ENCODE results near the gene MRPL50. TPM values are rescaled to one million over a fixed set of nuclear protein-coding genes. Genes with fewer than 3 reads are reported as not detected.

The MRPL50 gene
- total and polyA plus RNA-seq, 8 donors = 3.7 to 8.4 (median 6.4) TPM

DNA sequence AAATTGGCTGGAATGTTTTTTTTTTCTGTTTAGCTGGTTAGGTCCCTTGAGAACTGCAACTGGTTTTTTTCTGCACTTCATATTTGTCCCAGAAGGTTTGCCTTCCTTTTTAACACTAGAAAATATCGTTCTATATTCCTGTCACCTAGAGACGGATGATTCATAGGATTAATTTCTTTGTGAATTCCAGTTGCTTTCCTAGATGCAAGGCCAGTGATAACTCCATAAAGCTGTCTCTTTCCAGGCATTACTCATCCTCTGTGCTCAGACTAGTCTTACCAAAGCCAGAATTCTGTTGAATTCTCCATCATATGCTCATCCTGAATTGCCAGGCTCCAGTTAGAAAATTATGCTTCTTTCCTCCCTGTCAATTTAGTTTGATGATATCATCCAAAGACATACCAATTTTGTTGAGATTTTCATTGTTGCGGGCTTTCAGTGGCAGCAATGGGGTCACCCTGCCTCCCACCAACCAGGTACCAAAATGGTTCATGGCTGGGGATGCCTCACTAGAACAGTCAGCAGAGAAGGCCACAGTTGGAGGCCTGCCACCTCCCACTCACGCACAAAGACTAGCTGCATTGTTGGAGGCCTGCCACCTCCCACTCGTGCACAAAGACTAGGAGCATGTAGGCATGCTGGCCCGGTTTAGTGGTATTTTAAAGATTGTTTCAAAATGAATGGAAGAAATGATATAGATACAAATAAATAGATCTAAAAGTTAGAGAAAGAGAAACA is 22.1 kb downstream of the MRPL50 start:
- Histone ChIP-seq H3K27me3 (no peaks in the 10 kb centered on the region), H3K9me3 (no peaks in the 10 kb centered on the region), H3K4me3 (no peak overlapping the region), H3K36me3 (no peaks in the 10 kb centered on the region), H3K27ac (no peak overlapping the region), H3K4me1 (no peaks in the 10 kb centered on the region)
- ATAC-seq (no peak), FAIRE-seq (no peak), DNase-seq (peak in 1 of 6 donors; percentile 12)
- intact Hi-C loops (cut with DNase I) = no loop called here
- TF ChIP-seq, protein P1, sequence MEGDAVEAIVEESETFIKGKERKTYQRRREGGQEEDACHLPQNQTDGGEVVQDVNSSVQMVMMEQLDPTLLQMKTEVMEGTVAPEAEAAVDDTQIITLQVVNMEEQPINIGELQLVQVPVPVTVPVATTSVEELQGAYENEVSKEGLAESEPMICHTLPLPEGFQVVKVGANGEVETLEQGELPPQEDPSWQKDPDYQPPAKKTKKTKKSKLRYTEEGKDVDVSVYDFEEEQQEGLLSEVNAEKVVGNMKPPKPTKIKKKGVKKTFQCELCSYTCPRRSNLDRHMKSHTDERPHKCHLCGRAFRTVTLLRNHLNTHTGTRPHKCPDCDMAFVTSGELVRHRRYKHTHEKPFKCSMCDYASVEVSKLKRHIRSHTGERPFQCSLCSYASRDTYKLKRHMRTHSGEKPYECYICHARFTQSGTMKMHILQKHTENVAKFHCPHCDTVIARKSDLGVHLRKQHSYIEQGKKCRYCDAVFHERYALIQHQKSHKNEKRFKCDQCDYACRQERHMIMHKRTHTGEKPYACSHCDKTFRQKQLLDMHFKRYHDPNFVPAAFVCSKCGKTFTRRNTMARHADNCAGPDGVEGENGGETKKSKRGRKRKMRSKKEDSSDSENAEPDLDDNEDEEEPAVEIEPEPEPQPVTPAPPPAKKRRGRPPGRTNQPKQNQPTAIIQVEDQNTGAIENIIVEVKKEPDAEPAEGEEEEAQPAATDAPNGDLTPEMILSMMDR (IDR thresholded peaks at IDR 0.05) = no peak
- WGBS, 2 donors = 76 to 78% methylated on average over 6 of the region's 6 CpGs

DNA sequence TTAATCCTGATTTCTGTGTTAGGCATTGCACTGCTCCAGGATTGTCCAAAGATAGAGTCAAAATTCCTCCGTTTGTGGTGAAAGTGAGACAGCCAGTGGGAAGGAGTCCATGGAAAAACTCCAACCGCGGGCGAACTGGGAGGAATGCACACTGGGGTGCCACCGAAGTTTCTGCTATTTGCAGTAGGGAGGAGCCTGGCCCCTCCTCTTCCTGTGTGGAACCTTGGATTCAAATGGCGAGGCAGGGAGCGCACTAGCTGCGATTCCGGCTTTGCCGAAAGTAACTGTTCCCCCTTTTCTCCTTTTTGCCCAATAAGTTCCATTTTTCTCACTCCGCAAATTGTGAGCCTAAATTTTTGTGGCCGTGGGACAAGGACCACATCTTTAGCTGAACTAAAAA is 22.9 kb downstream of the MRPL50 start:
- DNase-seq (no peak), FAIRE-seq (no peak), ATAC-seq (no peak)
- Histone ChIP-seq H3K27ac (no peak overlapping the region), H3K4me3 (no peak overlapping the region), H3K4me1 (no peaks in the 10 kb centered on the region), H3K27me3 (no peaks in the 10 kb centered on the region), H3K36me3 (no peaks in the 10 kb centered on the region), H3K9me3 (no peaks in the 10 kb centered on the region)
- TF ChIP-seq, protein P1 (IDR thresholded peaks at IDR 0.05) = no peak
- 90 to 91% methylated on average over 12 of the region's 12 CpGs for WGBS, 2 donors
- intact Hi-C loops (cut with DNase I) = no loop called here

DNA sequence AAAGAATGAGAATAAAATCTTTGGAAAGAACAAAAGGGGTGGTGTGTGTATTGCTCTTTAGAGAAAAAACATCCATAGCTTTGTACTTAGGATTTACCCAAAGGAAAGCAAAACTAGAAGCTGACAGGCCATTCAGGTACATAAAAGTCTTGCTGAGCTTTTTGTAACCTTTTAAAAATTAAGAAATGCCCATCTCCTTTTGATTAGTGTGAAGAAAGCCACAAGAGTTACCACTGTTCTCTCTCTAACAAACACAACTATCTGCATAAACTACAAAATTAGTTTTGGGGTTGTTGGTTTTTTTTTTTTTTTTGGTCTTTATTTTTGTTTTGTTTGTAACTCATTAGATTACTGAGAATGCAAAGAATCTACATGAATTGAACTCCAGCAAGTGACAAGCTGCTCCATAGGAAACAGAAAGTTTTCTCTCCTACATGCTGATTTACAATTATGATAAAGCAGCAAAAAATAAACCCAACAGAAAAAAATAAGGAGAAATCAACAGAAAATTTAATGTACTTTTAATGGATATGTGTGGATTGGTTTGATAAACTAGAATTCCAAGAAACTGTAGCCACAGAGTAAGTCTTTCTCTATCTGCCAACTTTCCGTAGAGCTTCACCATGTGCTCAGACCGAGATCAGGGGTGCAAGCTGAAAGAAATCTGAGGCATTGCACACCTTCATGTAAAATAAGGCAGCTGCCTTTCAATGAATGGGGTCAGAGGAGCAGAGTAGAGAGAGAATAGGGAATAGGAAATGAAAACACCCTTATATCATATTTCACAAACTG is 25.9 kb downstream of the MRPL50 start:
- Histone ChIP-seq H3K36me3 (no peaks in the 10 kb centered on the region), H3K27ac (no peak overlapping the region), H3K4me1 (no peaks in the 10 kb centered on the region), H3K27me3 (no peaks in the 10 kb centered on the region), H3K9me3 (no peaks in the 10 kb centered on the region), H3K4me3 (no peak overlapping the region)
- no peak for FAIRE-seq
- DNase-seq = no peak
- 70 to 78% methylated on average over 2 of the region's 2 CpGs for WGBS, 2 donors
- TF ChIP-seq, protein P1 (IDR thresholded peaks at IDR 0.05) = no peak
- ATAC-seq = no peak
- intact Hi-C loops (cut with DNase I) = no loop called here

DNA sequence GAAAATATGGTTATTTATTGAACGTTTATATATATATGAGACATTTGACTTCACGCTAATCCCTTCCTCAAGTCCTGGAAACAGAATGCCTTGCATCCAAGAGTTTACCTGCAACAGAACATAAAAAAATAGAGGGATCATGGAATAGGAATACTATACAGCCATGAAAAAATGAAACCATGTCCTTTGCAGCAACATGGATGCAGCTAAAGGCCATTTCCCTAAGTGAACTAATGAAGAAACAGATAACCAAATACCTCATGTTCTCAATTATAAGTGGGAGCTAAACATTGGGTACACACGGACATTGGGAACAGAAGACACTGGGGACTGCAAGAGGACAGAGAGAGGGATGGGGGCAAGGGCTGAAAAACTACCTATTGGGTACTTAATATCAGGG is 26.6 kb downstream of the MRPL50 start:
- no peak overlapping the region for H3K27ac ChIP-seq
- TF ChIP-seq, protein P1 (IDR thresholded peaks at IDR 0.05) = no peak
- H3K27me3 ChIP-seq = no peaks in the 10 kb centered on the region
- DNase-seq (no peak), ATAC-seq (no peak), FAIRE-seq (no peak)
- H3K4me3 ChIP-seq = no peak overlapping the region
- H3K9me3 ChIP-seq = no peaks in the 10 kb centered on the region
- H3K36me3 ChIP-seq = no peaks in the 10 kb centered on the region
- 91 to 93% methylated on average over 3 of the region's 3 CpGs for WGBS, 2 donors
- intact Hi-C loops (cut with DNase I) = no loop called here
- peaks cover 0 to 6% (median under 1%) of the 10 kb centered on the region in 3 donors for H3K4me1 ChIP-seq
